GM23248 (cell line): ENCODE data around the gene KLHL12.

Experiments used
- EZH2 ChIP-seq: fragments of 200-600 bp; sonication (generic); IDR thresholded peaks from 2 replicates; pipeline ENCODE4 v1.6.1; 2018; ENCODE audit warnings: antibody characterized with exemption, mild to moderate bottlenecking; ENCODE audit not compliant: insufficient read depth, poor library complexity, severe bottlenecking
- EZH2phosphoT487 ChIP-seq: fragments of 200-600 bp; sonication (generic); IDR thresholded peaks from 2 replicates; pipeline ENCODE4 v1.6.1; 2018; ENCODE audit warnings: antibody characterized with exemption, moderate library complexity, mild to moderate bottlenecking, low read depth; ENCODE audit not compliant: insufficient read depth

- TF ChIP-seq EZH2phosphoT487: no peak
- no peak for TF ChIP-seq EZH2
These were observed 5.4 kb upstream of the KLHL12 start for GRCh38 chr1:202932476-202932875.
